Left forelimb (tissue), 1 donor: Measurements from ENCODE around the gene CHST13.
"Not testable (repeated sequence)": the region's sequence is repeated elsewhere in the genome, so short reads cannot be mapped to it uniquely, and the experiment has no call there.

Experiments used
- DNase-seq: peaks from one replicate; pipeline ENCODE4 v3.0.0-alpha.2; 2018; ENCODE audit warnings: low spot score

CHST13 gene

GRCh38 chr3:126554560-126555525, 30.9 kb downstream of the CHST13 start:
- DNase-seq = peak; percentile 46

- peak; percentile 36 for DNase-seq
These were observed 32.1 kb downstream of the CHST13 start for GRCh38 chr3:126555795-126556636.

GRCh38 chr3:126556637-126557414, 32.9 kb downstream of the CHST13 start:
- DNase-seq = no peak

GRCh38 chr3:126557415-126557745, 33.4 kb downstream of the CHST13 start:
- DNase-seq = peak; percentile 64

GRCh38 chr3:126557761-126558160, 33.8 kb downstream of the CHST13 start:
- peak; percentile 50 for DNase-seq

GRCh38 chr3:126558336-126559071, 34.5 kb downstream of the CHST13 start, which contains the start of gene C3orf22:
C3orf22 (minus strand) TSS chr3:126558932; CDS start chr3:126553390, 5,542 bp downstream.
- peak; percentile 53 for DNase-seq

GRCh38 chr3:126562737-126563276, 38.9 kb downstream of the CHST13 start:
- DNase-seq = no peak

GRCh38 chr3:126567696-126568438, 43.9 kb downstream of the CHST13 start:
- no peak for DNase-seq

GRCh38 chr3:126568776-126569342, 44.9 kb downstream of the CHST13 start:
- DNase-seq = no peak

GRCh38 chr3:126569390-126569975, 45.5 kb downstream of the CHST13 start:
- no peak for DNase-seq

- no peak for DNase-seq
These were observed 46.2 kb downstream of the CHST13 start for GRCh38 chr3:126570103-126570541.

- no peak for DNase-seq
These were observed 47.1 kb downstream of the CHST13 start for GRCh38 chr3:126571078-126571477.

GRCh38 chr3:126573492-126574117, 49.6 kb downstream of the CHST13 start:
- DNase-seq = no peak

- DNase-seq = no peak
These were observed 53.3 kb downstream of the CHST13 start for GRCh38 chr3:126577261-126577660.

- DNase-seq = no peak
These were observed 54.7 kb downstream of the CHST13 start for GRCh38 chr3:126578702-126579101.

GRCh38 chr3:126580746-126581145, 56.8 kb downstream of the CHST13 start:
- DNase-seq = no peak

- no peak for DNase-seq
These were observed 57.6 kb downstream of the CHST13 start for GRCh38 chr3:126581569-126581968.

GRCh38 chr3:126582311-126582710, 58.4 kb downstream of the CHST13 start:
- DNase-seq = no peak

GRCh38 chr3:126591515-126591914, 67.6 kb downstream of the CHST13 start:
- not testable (repeated sequence) for DNase-seq
